Mesenteric fat pad (tissue), 1 donor: Measurements from ENCODE around the gene KDM3B. TPM values are rescaled to one million over a fixed set of nuclear protein-coding genes. Genes with fewer than 3 reads are reported as not detected.
A peak's percentile ranks its signal among the peaks of the same experiment; 100 is the strongest.

Experiments
- DNase-seq: peaks from one replicate; pipeline ENCODE4 v3.0.0-alpha.2; 2020; ENCODE audit warnings: low spot score
- total RNA-seq: library from RNA; stranded (reverse); fragmentation: NEBNext Ultra II Directional; extraction: Animal tissue kit (Norgen Biotek cat#: 25700); gene quantifications from one replicate; pipeline ENCODE4 v1.2.1, GENCODE V29; 2021
- donor health status: DM: yes; HTN: yes; CAD: no.

The KDM3B gene
- total RNA-seq, 1 donor from 2014 or later, result 54.1 TPM

DNA sequence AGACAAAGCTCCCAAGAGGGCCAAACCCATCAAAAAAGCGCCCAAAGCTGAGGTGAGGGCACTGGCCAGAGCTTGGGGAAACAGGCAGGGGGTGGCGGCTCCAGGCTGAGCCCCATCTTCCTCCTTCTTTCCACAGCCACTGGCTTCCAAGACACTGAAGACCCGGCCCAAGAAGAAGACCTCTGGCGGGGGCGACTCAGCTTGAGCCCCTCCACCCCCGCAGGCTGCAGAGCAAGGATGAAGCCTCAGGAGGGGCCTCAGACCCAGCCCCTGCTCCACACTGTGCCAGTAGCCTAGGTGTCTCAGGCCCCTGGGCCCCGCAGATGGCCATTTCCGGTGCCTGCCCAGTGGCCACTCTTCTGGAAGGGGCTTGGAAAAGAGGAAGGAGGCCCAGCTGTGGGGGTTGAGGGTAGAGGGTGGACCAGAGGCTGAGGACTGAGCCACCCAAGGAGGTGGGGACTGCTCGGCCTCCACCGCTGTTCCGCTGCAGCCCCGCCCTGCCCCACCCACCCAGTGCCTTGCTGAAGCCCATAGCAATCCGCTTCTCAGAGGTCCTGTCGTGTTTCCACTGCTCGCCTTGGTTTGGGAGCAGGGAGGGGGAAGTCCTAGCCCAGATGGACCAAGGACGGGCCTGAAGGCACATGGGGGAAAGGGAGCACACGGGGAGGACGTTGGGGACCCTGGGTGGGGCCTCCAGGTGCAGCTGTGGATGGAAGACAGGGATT, 93.2 kb downstream of the KDM3B start:
- peak; percentile 39 for DNase-seq

DNA sequence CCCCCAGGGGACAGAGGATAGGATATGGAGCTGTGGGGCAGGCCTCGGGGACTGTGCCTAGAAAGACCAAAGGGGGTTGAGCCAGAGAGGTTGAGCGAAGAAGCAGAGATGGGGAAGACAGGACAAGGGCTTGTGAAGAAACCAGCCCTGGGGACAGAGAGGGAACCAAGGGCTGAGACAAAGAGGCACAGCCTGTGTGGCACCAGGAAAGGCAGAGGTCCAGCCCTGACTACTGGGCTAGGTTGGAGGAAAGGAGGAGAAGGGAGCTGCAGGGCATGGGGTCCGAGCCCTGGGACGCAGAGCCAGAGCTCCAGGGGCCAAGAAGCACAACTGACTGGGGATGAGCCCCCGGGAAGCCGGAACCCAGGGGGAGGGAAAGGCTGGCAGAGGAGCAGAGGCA, 95.6 kb downstream of the KDM3B start:
- DNase-seq, result peak; percentile 57

DNA sequence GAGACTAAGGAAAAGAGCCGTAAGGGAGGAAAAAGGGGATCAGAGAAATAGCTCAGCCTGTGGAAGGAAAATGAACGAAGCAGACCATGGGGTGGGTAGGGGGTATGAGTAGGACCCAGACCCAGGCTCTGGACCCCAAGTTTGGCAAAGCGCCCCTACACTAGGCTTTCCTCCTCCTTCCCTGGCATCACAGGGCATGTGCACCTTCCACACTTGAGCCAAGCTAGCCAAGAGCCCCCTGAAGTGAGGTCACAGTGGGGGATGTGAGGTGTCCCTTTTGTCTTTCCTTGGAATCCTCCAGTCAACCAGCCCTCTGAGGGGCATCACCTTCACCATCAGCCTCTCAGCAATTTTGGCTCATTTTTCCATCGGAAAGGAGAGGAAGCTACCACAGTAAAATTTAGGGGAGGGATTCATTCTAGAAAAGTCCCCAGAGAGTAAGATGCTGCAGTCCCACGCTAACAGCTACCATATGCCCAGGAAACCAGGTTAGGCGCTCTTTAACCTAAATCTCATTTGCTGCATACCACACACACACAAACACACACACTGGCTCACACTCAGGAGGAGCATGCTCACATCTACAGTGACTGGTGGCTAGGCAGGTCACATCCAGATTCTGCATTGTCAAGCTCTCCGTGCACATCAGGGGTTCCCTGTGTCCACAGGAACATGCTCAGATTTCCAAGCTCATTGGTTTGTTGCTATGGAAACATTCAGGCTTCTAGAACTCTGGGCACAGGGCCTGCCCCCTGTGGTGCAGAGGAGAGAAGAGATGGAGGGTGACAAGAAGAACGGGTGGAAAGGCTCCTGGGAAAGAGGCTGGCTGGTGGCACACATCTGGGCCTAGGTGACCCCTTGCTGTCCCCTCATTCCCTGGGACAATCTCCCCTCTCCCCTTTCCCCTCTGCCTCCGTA, 96.3 kb downstream of the KDM3B start:
- peak; percentile 47 for DNase-seq

DNA sequence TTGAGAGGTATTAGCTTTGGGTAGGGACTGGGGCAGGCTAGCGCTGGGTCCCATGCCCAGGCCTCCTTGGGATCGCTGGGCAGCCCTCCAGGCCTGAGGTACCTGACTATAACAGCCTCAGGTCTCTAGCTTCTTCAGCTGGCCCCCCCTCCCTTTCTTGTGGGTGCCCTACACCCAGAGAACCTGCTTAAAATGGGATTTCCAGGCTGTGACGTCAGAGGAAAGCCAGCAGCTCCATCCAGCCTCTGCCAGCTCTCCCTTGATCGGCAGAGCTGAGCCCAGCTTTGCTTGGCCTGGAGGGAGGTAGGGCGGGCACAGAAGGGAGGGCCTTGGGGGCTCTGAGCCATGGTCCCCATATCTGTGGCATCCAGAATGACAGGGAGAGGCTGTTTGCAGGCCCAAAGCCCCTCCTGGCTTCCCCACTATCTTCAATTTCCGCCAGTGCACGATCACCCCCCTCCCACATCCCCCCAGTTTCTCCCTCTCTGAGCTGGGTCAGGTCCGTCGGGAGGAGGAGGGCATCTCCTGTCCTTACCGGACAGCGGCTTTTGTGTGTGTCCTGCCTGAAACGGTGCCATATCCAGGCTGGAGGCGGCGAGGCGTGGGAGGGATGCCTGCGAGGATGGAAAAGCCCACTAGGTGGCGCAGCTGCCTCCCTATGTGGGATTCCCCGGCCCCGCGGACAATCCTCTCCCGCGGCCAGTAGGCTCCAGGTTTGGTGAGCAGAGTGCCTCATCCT, 97.2 kb downstream of the KDM3B start:
- DNase-seq, result peak; percentile 97

DNA sequence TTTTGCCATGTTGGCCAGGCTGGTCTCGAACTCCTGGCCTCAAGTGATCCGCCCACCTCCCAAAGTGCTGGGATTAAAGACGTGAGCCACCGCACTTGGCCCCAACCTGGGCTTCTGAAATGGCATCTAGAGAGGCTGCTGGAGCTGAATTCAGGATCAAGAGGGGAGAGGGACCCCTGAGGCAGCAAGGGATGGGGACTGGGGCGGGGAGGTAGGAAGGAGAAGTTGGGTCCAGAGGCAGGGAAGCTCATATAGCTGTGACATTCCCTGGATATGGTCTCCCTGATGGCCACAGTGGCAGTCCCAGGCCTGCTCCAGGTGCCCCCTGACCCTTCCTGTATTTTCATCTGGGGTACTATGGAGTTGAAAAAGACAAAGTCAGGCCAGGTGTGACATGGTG, 98.5 kb downstream of the KDM3B start:
- no peak for DNase-seq

DNA sequence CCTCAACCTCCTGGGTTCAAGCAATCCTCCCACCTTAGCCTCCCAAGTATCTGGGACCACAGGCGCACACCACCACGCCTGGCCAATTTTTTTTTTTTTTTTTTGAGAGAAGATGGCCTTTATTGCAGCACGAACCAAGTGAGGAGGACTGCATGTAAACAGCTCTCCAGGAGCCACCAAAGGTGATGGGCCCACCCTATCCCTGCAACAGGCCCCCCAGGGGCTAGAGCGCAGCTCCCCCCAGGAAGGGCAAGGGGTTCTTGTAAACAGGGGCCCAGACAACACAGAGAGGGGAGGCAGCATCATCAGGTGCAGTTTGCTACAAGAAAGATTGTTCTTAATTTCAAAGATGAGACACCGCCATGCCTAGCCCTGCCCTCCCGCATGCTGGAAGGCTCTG, 100.2 kb downstream of the KDM3B start:
- no peak for DNase-seq

DNA sequence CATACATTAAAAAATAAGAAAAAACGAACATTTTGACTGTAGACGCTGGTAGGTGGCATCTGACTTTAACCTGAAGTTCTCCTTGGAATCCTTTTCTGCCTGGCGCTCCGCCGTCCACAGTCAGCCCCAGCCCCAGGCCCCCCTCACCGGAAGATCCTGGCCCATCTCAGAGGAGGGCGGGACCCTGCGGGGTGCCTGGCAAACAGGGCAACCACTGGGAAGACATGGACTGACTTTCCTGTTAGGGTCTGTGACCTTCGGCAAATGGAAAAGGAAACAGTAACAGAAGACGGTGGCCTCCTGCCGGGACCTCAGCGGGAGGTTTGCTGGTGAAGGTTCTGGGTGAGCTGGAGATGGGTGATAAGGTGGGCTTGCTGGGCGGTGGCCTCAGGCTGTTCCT, 101.1 kb downstream of the KDM3B start:
- DNase-seq, result no peak

DNA sequence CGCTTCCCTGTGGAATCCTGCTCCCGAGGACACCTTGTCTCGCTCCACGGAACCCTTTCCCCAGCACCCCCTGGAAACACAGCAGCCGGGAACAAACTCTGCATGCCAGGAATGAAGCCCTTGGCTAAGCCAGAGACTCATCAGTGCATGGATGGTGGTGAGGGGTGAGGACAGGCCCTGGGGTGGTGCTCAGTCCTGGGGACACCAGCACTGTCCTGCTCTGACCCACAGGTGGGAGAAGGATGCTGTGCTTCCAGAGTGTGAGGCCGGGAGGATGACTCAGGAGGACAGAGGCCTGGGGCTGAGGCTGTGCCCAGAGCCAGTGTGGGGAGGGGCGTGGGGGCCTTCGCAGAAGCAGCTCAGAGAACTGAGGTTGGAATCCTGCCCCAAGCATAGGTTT, 101.6 kb downstream of the KDM3B start:
- no peak for DNase-seq

DNA sequence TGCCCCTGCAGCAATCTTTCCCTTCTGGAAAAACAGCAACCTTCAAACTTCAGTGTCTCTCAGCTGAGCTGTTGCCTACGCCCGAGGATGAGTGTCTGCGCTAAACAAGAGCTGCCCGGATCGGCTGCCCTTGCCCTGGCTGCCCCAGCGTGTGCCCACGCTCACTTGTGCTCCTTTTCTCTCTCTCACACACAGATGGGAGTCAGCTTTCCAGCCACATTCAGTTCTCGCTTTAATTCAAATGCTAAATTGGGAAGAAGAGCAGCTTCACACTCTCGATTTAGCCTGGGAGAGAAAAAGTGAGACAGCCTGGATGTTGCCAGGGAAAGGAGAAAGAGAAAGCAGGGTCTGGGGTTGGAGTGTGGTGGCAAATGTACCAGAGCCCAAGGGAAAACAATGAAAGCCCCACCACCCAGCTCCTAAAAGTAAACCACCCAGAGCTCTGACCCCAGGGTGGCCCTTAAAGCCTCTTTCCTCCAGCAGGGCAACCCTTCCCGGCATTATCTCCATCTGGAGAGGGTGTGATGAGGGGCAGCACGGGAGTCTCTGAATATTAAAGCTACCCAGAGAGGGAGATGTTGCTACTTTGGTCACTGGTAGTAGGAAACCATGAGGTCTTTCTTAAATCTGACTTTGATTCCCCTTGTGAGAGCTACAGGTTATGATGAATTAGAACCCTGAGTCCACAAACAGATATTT, 102.9 kb downstream of the KDM3B start:
- DNase-seq, result no peak

DNA sequence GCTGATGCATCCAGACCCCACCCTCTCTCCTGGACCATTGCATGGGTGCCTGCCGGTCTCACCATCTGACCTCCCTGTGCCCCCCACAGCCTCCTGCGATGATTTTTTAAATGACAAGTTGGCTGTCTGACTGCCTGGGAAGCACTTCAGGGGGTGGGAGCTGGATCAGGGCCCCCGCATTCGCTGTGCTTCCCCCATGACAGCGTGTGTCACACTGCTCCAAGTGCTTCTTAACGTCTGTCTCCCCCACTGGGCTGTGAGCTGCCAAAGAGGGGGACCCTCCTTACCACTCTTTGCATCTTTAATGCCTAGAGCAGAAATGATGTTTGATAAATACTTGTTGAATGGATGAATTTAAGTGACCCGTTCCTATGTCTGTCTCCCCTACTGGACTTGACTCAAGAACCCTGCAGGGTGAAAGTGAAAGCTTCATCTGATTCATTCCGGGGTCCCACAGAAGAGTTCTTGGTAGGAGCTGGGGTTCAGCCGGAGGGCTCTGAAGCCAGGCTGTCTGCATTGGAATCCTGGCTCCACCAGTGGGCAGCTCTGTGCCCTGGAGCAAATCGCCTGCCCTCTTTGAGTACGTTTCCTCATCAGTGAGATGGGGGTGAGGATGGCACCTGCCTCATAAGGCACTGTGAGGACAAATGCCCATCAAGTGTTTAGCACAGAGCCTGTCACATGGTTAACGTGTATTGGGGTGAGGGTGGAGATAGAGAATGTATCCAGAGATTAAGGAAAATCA, 105.2 kb downstream of the KDM3B start:
- DNase-seq, result no peak

DNA sequence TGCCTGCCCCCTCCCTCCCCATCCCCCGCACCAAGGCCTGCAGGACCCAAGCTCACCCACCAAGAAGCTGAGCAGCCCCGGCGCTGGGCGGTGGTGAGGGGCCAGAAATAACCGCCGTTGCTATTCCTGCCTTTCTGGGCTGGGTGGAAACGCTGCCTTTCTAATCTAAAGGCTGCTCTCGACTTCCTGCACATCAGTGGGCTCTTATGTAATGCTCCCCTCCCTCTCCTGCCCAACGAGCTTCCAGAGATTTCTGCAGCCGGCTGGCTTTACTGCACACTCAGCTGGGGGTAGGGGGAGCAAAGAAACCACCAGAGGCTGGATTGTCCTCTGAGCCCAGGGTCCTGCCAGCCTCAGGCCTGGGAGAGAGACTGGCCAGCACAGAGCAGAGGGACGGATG, 105.9 kb downstream of the KDM3B start:
- no peak for DNase-seq

DNA sequence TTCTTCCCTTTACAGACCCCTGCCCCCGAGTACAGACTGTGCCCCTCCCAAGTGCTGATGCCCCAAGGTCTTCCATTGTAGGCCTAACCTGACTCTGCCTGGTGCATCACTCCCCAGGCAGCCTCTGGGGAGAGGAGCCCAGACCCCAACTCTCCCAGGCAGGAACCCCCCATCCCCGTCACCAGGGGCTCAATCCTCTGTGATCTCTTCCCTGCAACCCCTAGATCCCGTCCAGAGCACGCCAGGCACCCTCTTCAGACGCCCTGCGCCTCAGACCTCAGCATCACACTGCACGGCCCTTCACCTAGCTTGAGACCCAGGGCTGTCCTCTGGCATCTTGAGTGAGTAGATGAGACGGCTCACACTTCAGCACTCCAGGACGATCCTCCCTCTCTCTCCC, 106.4 kb downstream of the KDM3B start:
- no peak for DNase-seq

DNA sequence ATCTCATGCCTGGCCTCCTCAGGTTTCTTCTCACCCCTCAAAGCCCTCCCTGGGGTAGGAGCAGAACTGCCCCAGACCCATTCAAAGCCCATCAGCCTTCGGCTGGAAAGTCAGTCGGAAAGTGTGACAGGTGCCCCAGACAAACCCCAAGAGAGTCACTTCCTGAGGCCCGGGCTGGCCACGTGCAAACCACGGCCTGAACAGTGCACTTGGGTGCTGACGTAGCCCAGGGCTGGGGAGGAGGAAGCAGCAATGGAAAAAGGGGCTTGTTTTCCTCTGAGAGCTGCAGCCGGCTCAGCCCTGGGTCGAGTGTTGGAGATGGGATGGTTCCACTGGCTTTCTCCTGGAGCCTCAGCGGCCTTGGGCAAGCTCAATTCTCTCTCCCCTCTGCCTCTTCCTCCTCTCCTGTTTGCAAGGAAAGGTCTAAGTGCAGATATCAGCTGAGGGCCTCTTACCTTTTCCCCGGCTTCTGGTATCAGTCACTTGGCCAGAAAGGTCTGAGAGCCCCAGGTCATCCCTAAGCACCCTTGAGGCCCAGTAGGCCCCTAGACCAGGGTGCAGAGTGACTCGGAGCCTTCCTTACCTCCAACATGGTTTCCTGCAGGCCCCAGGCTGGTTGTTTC, 106.9 kb downstream of the KDM3B start:
- DNase-seq, result no peak

DNA sequence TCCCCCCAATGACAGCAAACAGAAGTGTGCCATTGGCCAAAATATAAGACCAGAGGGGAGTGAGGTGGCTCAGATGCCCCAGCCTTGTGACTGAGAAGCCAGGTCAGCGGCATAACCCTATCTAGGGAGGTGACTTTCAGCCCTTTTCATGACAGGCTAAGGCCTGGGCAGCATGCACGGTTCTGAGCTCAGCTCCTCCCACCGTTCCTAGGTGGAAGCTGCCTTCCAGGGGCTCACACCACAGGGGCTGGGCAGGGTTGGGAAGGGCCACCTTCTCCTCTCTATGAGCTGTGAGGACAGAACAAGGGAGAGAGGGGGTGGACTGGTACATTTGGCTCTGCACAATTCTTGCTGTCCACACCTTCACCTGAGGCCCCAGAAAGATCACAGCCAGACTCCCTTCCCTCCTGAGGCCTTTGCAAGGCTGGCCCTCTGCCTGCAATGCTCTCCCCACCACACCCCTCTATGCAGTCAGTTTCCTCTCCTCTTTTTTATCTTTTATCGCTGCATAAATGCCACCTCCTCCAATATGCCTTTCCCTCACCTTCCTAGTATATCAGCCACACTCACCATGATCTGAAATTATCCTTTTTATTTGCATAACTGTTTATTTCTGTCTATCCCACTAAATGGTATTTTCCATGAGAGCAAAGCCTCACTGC, 107.7 kb downstream of the KDM3B start:
- no peak for DNase-seq

DNA sequence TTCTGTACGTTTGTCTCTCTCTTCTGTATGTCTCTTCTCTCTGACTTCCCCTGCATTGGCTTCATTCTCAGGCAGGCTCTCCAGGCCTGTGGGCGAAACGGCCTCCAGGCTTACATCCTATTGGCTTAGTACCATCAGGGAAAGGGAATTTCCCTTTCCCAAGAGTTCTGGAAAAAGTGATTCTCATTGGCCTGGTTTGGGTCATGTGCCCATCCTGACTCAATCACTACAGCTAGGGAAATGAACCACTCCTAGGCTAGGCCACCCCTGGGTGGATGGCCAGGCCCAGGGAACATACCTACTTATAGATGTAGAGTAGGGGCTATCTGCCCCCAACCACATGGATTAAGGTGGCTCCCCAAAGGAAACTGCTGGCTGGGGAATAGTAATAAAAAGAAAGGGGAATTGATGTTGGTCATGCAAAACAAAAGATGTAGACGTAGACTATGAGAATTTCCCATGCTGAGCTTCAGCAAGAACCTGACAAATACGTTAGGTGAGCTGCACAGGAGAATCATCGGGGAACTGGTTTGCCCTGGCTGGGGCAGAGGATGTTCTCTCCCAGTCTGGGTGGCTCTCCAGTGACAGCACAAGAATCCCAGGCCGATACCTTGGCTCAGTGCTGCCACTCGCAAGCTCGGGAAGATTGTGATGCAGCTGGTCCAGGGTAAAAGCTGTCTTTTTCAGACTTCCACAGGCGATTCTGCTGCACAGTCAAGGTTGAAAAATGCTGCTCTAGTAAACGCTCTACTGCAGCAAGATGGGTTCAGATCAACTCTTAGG, 109.0 kb downstream of the KDM3B start:
- no peak for DNase-seq

DNA sequence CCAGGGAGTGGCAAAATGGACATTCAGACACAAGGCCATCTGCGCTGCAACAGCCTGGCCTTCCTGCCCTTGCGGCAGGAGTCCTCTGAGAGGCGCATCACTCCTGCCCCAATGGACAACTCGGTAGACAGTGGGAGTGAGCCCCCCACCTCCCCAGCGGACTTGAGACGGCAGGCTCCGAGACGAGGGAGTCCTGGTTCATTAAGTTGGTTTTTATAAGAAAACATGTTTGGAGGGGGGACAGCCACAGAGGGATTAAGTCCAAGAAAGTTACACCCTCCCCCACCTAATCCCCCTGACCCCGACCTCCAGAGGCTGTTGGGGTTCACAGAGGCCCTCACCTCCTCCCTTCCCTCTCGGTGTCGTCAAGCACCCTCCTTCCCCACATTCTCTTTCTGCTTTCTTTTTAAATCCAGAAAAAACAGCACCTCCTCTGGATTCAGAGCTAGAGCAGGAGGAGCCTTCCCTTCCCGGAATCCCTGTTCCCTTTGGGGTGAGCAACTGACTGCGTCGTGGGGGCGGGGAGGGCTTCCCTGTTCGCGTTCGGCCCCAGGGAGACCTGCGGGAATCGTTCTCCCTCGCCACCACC, 111.0 kb downstream of the KDM3B start:
- DNase-seq, result no peak

DNA sequence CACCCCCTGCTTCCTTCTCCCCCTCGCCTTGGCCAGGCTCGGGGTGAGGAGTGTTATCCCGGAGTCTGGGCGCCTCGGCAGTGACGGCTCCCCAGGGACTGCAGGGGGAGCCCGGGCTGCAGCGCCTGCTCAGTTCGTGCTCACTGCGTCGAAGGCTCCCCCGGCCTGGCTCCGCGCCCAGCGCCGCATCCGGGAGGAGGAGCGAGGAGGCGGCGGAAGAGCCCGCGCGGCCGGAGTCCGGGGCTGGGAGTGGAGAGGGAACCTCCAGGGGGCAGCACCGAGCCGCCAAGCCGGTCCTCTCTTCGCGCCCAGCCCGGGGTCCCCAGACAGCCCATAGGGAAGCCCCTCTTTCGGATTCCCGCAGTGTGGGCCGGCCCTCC, 111.5 kb downstream of the KDM3B start:
- DNase-seq, result peak; percentile 100
